GM21576 (cell line): ENCODE data around the gene PAK4.
"Not testable (repeated sequence)": the region's sequence is repeated elsewhere in the genome, so short reads cannot be mapped to it uniquely, and the experiment has no call there.

Experiments
- ATAC-seq: cut with Tn5 transposase; IDR thresholded peaks from one replicate; pipeline ENCODE4 v1.9.1; 2021; ENCODE audit warnings: mild to moderate bottlenecking, moderate library complexity; ENCODE audit not compliant: unreplicated experiment

Gene PAK4

GRCh38 chr19:39099341-39099740, 26.2 kb upstream of the PAK4 start:
- no peak for ATAC-seq

GRCh38 chr19:39100500-39101166, 25.0 kb upstream of the PAK4 start:
- no peak for ATAC-seq

GRCh38 chr19:39103151-39103550, 22.4 kb upstream of the PAK4 start:
- ATAC-seq: no peak

- ATAC-seq: no peak
These were observed 21.4 kb upstream of the PAK4 start for GRCh38 chr19:39104186-39104596.

GRCh38 chr19:39106194-39106593, 19.4 kb upstream of the PAK4 start:
- no peak for ATAC-seq

- no peak for ATAC-seq
These were observed 15.9 kb upstream of the PAK4 start for GRCh38 chr19:39109641-39110040.

- ATAC-seq: no peak
These were observed 15.2 kb upstream of the PAK4 start for GRCh38 chr19:39110263-39110967.

GRCh38 chr19:39111593-39112199, 13.9 kb upstream of the PAK4 start:
- ATAC-seq: no peak

- ATAC-seq: no peak
These were observed 13.2 kb upstream of the PAK4 start for GRCh38 chr19:39112338-39112890.

- ATAC-seq: no peak
These were observed 12.4 kb upstream of the PAK4 start for GRCh38 chr19:39113199-39113598.

GRCh38 chr19:39115105-39115847, 10.3 kb upstream of the PAK4 start:
- ATAC-seq: no peak

GRCh38 chr19:39117023-39117422, 8.6 kb upstream of the PAK4 start:
- ATAC-seq: not testable (repeated sequence)

GRCh38 chr19:39119830-39120229, 5.8 kb upstream of the PAK4 start:
- ATAC-seq: no peak

- ATAC-seq: no peak
These were observed 2.5 kb upstream of the PAK4 start for GRCh38 chr19:39122934-39123731.

GRCh38 chr19:39124136-39124764, 1.3 kb upstream of the PAK4 start:
- ATAC-seq: no peak

GRCh38 chr19:39125199-39125553, 410 bp upstream of the PAK4 start:
- ATAC-seq: no peak

GRCh38 chr19:39126312-39127187, 964 bp downstream of the PAK4 start:
- no peak for ATAC-seq

GRCh38 chr19:39127812-39128515, 2.4 kb downstream of the PAK4 start:
- ATAC-seq: no peak
